Measurements from ENCODE around the gene ACP3. TPM values are rescaled to one million over a fixed set of nuclear protein-coding genes. Genes with fewer than 3 reads are reported as not detected.

The ACP3 gene
- total and polyA plus RNA-seq, 9 of the 15 experiments (the other 6 are each of a cell fraction or from before 2014, with no cell fraction given): 0.08 to 1.1 (median 0.21) TPM

DNA sequence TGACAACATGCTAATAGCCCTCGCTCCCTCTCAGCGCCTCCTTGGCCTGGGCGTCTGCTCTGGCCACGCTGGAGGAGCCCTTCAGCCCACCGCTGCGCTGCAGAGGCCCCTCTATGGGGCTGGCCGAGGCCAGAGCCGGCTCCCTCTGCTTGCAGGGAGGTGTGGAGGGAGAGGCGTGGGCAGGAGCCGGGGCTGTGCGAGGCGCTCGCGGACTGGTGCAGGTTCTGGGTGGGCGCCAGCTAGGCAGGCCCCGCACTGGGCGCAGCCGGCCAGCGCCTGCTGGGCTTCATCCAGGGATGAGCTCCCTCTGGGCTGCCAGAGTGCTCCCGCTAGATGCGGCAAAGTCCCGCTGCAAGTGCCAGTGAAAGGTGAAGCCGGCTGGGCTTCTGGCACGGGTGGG is 79.0 kb downstream of the ACP3 start:
- Histone ChIP-seq H3K9me3 (replicated peaks; ENCODE audit: control insufficient read depth, insufficient read depth, low read depth, low read length) (no peaks in the 10 kb centered on the region), H3K4me2 (ENCODE audit: insufficient read depth, low read length) (no peak overlapping the region), H3K4me1 (replicated peaks in 1 of 2; ENCODE audit: control insufficient read depth in 2 of 2, insufficient read depth in 2 of 2, low read length in 2 of 2) (peaks cover 0 to 2% of the 10 kb centered on the region in 2 experiments; a peak in 1 of 5 replicates), H3K4me3 (no peak overlapping the region), H4K20me1 (replicated peaks; ENCODE audit: control insufficient read depth, insufficient read depth, low read length) (no peaks in the 10 kb centered on the region), H3K36me3 (ENCODE audit: control insufficient read depth, insufficient read depth, low read length) (no peaks in the 10 kb centered on the region), H3K79me2 (ENCODE audit: control insufficient read depth, insufficient read depth, low read length) (no peaks in the 10 kb centered on the region), H3K9me1 (ENCODE audit: control insufficient read depth, insufficient read depth, low read length) (no peaks in the 10 kb centered on the region), H2AFZ (ENCODE audit: low read depth, low read length) (no peak overlapping the region), H3K27me3 (ENCODE audit: control insufficient read depth in 2 of 2, insufficient read depth in 2 of 2, low read length in 2 of 2) (peaks cover 0 to 2% of the 10 kb centered on the region in 2 experiments; a peak in 1 of 5 replicates), H3K27ac (ENCODE audit: extremely low read depth, low read depth, low read length) (no peak overlapping the region), H3K9ac (ENCODE audit: insufficient read depth in 1 of 2, low read depth in 2 of 2, low read length in 2 of 2) (no peak overlapping the region)
- TF ChIP-seq FOXA3 (CRISPR knock-in tag; conservative IDR thresholded peaks at IDR 0.05 in 1 of 2, IDR thresholded peaks at IDR 0.05 in 1 of 2): no peak
- no peak for TF ChIP-seq MAZ (CRISPR knock-in tag; conservative IDR thresholded peaks at IDR 0.05 in 1 of 2, IDR thresholded peaks at IDR 0.05 in 1 of 2)
- TF ChIP-seq CC2D1A (IDR thresholded peaks at IDR 0.05): no peak
- TF ChIP-seq THRAP3 (IDR thresholded peaks at IDR 0.05; ENCODE audit: borderline replicate concordance): no peak
- no peak for TF ChIP-seq TARDBP (IDR thresholded peaks at IDR 0.05)
- TF ChIP-seq ZNF3 (CRISPR knock-in tag; IDR thresholded peaks at IDR 0.05): no peak
- TF ChIP-seq PTRF (tag; IDR thresholded peaks at IDR 0.05): no peak
- TF ChIP-seq RBM25 (IDR thresholded peaks at IDR 0.05; ENCODE audit: low read depth, low read length, severe bottlenecking): no peak
- no peak for TF ChIP-seq TCF7 (IDR thresholded peaks at IDR 0.05; ENCODE audit: borderline replicate concordance)
- no peak for TF ChIP-seq CXXC5 (CRISPR knock-in tag; IDR thresholded peaks at IDR 0.05)
- TF ChIP-seq XRCC5 (IDR thresholded peaks at IDR 0.05; ENCODE audit: low read depth, low read length): no peak
- no peak for TF ChIP-seq ZNF57 (CRISPR knock-in tag; IDR thresholded peaks at IDR 0.05)
- TF ChIP-seq ZNF586 (CRISPR knock-in tag; conservative IDR thresholded peaks at IDR 0.05): no peak
- FAIRE-seq: no peak
- ChIA-PET POLR2A (interaction anchor here (1.1 kb wide), 1 partner anchor 166 kb away, joined by 4 read pairs; no protein-coding TSS in a partner anchor), CTCF (ENCODE audit: low intra/inter-chr PET ratio) (no interaction called here)
- intact Hi-C loops (cut with micrococcal nuclease) (loop anchor here (10.0 kb wide), 1 partner anchor 601 kb away; no protein-coding TSS in a partner anchor), in situ Hi-C loops (cut with MboI) (loop anchor here (25.0 kb wide), 1 partner anchor 609 kb away; no protein-coding TSS in a partner anchor)
- DNase-seq (ENCODE audit: extremely low read depth in 1 of 4, low spot score in 3 of 4): no peak
- no peak for ATAC-seq
- WGBS (ENCODE audit: insufficient coverage, low coverage, missing lambda C conversion rate): 29% methylated on average over 18 of the region's 24 CpGs
- no TSS peak for BruUV-seq (replicated peaks)

All from K562 (cell line).